Fibroblast of villous mesenchyme (primary cell): ENCODE measurements around the gene AQP6. TPM values are rescaled to one million over a fixed set of nuclear protein-coding genes. Genes with fewer than 3 reads are reported as not detected.
A peak's percentile ranks its signal among the peaks of the same experiment; 100 is the strongest.

Experiments
- DNase-seq: peaks from one replicate; pipeline ENCODE4 v3.0.0-alpha.2; 2010; ENCODE audit warnings: low read depth
- H3K4me3 ChIP-seq: 2 replicates; pipeline ENCODE4 v1.5.1; 2011; ENCODE audit warnings: low read depth, mild to moderate bottlenecking, low read length
- total RNA-seq: library from RNA; depleted of rRNA; stranded (reverse); fragments of >200 nt; gene quantifications from 2 replicates; pipeline ENCODE4 v1.2.3, GENCODE V29; 2012
- TF ChIP-seq, protein P1 (sequence below): IDR thresholded peaks from 2 replicates; pipeline ENCODE4 v1.5.1; 2012; ENCODE audit warnings: low read depth, mild to moderate bottlenecking, low read length; ENCODE audit not compliant: insufficient read depth

AQP6 gene
- total RNA-seq, 1 donor: not detected

GRCh38 chr12:49951411-49952240 lies 21.1 kb upstream of the AQP6 start:
- H3K4me3 ChIP-seq: no peak overlapping the region
- TF ChIP-seq, protein P1, sequence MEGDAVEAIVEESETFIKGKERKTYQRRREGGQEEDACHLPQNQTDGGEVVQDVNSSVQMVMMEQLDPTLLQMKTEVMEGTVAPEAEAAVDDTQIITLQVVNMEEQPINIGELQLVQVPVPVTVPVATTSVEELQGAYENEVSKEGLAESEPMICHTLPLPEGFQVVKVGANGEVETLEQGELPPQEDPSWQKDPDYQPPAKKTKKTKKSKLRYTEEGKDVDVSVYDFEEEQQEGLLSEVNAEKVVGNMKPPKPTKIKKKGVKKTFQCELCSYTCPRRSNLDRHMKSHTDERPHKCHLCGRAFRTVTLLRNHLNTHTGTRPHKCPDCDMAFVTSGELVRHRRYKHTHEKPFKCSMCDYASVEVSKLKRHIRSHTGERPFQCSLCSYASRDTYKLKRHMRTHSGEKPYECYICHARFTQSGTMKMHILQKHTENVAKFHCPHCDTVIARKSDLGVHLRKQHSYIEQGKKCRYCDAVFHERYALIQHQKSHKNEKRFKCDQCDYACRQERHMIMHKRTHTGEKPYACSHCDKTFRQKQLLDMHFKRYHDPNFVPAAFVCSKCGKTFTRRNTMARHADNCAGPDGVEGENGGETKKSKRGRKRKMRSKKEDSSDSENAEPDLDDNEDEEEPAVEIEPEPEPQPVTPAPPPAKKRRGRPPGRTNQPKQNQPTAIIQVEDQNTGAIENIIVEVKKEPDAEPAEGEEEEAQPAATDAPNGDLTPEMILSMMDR: no peak
- DNase-seq: no peak

- TF ChIP-seq, protein P1: no peak
- DNase-seq: peak; percentile 17
- H3K4me3 ChIP-seq: no peak overlapping the region
Measured at GRCh38 chr12:49952391-49953055, 20.2 kb upstream of the AQP6 start.

DNA sequence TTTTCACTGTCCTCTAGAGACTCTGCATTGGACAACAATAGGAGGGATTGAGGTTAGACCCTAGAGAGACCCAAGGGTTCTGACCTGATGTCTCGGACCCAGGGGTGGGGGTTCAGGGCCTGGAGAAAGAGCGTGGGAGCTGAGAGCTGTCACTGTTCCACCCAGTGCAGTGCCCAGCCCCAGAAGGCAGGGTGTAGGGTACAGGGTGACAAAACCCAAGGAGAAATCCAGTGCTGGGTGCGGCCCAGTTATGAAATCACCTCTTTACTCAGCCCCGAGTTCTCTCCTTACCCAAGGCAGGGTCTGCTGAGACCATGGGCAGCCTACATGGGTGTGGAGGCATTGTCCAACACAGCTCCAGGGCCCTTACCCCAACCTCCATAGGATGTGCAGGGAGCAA lies 19.6 kb upstream of the AQP6 start:
- no peak overlapping the region for H3K4me3 ChIP-seq
- DNase-seq: no peak
- TF ChIP-seq, protein P1: no peak

GRCh38 chr12:49953961-49954846 lies 18.5 kb upstream of the AQP6 start:
- no peak for DNase-seq
- no peak overlapping the region for H3K4me3 ChIP-seq
- TF ChIP-seq, protein P1: no peak

- TF ChIP-seq, protein P1: no peak
- no peak overlapping the region for H3K4me3 ChIP-seq
- DNase-seq: no peak
Measured at GRCh38 chr12:49954863-49955830, 17.6 kb upstream of the AQP6 start.
